Hematopoietic multipotent progenitor cell (in vitro differentiated cells): ENCODE measurements around the gene NYNRIN. TPM values are rescaled to one million over a fixed set of nuclear protein-coding genes. Genes with fewer than 3 reads are reported as not detected.
A peak's percentile ranks its signal among the peaks of the same experiment; 100 is the strongest.

Experiments
- DNase-seq, 3 donors: peaks; one replicate each; pipeline ENCODE4 v3.0.0-alpha.2; 2011 to 2015; ENCODE audit warnings: low read depth in 2 of 3, low spot score in 2 of 3
- total RNA-seq: library from RNA; depleted of rRNA; stranded (reverse); fragments of >200 nt; gene quantifications from one replicate; pipeline ENCODE4 v1.2.3, GENCODE V29; 2012

Gene NYNRIN
- total RNA-seq, 1 donor, result 20.2 TPM

DNA sequence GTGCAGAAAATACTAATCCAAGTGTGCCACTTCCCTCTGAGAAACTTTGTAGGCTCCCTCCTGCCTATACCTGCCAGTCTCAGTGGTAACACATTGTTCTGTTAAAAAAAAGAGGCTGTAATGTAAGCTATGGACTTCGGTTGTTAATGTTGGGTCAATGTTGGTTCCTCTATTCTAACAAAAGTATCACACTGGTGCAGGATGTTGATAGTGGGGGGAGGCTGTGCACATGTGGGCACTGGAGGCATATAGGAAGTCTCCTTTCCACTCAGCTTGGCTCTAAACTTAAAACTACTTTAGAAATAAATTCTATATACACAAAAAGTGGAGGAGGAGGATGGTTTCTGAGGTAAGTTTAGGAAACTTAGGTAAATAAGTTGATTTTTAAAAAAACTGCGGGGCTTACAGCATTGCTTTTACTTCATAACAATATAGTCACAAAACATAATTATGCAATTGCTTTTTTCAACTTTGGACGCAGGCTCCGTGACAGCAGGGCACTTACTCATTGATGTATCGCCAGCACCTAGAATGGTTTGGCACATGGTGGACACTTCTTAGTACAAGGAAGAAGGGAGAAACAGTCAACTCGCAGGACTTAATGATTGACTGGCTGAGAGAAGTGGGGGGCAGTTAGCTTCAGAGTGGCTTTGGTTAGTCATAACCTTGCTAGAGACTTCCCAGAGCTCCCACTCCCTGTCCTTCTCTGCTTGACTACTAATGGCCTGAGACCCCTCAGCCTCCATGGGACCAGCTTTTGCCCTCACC lies 7.9 kb upstream of the NYNRIN start:
- peak in 1 of 3 donors; percentile 89 for DNase-seq

DNA sequence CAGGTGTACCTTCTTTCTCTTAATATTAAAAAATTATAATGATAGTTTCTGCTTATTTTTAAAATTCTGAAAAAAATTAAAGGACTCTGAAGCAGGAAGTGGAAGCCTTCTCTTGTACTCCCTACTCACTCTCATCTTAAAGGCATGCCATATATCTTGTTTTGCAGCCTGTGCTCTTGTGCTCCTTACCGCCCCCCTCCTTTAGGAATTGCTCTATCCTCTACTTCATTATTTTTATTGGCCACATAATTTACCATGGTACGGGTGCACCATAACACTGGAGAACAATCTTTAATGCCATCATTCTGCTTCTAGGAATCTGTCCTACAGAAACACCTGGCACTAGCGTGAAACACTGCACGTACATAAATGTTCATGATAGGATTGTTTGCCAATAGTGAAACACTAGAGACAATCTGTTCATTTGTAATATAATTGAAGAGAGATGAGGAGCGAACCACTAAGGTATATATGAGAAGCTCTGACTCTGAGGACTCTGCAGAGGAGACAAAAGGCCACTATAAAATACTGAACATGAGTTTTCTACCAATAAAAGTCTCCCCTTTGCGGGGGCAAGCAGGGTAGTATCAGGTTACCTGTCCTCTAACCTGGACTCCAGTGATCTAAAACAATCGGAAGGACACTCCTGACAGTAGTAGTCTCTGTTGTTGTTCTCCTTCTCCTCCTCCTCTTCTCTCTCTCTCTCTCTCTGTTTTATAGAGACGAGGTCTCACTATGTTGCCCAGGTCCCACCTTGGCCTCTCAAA lies 6.3 kb upstream of the NYNRIN start:
- DNase-seq, result no peak

DNA sequence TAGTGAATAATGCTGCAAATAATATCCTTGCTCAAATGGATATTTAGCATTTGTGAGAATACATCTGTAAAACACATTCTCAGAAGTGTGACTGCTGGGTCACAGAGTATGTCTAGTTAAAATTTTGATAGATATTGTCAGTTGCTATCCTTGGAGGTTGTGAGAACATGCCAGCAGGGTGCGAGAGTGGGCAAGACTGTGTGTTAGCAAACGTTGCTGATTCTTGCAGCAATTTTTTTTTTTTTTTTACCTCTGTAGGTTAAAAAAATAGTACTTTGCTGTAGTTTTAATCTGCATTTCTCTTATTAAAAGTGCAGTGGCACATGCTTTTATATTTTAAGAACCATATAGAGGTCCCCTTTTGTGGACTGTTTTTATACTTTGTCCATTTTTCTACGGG lies 4.5 kb upstream of the NYNRIN start:
- no peak for DNase-seq

DNA sequence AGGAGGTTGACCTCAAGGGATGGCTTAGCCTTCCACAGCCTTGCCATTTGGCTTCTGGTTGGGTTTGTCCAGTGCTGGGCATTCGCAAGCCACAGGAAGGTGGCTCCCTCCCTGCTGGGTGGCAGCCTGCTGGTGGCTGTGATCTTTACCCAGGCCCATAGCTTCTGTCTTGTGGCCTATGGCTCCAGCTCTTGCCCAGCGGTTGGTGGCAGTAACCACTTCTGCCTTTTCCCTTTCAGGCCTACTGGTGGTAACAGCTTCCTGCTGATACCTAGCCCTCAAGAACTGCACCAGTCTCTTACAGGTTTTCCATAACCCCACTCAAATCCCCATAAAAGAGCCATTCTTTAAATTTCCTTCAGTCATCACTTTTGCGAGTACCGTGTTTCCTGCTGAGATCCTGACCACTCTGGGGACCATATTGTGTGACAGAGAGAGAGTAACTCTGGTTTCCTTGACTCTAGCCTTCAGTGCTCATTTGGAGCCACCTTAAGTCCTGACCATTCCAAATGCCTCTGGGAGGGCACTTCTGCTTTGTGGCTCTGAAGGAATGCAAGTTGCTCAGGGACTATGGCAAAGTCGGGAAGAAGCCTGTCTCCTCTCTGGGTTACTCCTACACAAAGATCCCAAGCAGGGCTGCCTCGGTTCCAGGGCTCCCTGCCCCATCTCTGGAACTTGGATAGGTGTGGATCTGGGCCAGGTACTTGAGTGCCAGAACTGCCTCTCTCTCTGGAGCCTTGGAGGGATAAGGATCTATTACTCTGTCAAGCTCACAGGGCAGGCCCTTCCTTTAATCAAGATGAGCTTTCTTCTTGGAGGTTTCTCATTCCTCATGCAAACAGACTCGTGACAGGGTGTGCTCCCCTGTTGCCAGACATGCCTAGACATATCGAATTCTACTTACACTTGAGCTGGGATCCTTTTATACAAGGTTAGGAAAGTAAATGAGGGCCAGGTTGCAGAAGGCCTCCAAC lies 2.9 kb upstream of the NYNRIN start:
- peak in 2 of 3 donors; percentile 78 to 87 for DNase-seq

DNA sequence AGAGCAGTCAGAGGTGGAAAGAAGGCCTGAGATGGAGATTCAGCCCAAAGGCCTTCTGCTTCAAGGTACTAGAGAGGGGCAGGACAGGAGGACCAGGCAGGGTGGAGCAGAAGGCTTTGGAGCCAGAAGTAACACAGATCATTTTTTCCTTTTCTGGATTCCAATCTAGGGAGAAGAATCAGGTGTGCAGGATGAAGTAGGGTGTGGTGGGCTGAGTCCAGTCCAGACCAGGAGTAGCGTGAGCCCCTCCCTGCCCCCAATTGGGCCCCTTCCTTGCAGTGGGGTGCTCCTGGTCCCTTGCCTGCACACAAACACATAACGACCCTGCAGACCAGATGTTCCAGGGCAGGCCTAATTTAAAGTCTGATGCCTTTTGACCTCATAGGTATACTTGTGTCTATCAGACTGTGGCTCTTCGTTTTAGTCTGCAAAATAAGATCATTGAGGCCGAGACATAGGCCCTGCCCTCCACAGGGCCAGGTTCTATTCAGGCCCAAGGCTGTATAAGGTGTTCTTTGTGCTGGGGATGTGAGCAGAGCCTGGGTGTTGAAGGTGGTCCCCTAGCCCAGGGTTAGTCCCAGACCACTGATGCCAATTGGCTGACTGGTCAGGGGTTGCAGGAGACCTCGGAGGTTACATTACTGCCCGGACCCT lies 1.0 kb upstream of the NYNRIN start:
- DNase-seq, result no peak

DNA sequence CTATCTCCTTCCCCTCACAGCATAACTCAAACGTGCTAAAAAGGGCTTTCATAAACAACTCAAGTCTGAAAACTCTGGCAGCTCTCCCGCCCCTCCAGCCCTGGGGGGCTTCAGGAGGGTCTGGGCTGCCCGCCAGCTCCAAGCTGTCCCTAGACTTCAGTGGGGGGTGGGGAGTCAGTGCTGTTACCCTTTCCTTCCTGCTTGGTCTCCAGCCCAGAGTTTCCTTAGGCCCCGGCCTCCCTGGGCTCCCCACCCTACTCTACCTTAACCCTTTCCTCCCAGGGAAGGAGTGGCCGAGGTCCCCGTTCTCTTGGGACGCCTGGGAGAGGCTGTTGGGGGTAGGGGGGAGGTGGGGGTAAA lies 530 bp upstream of the NYNRIN start:
- DNase-seq, result no peak

DNA sequence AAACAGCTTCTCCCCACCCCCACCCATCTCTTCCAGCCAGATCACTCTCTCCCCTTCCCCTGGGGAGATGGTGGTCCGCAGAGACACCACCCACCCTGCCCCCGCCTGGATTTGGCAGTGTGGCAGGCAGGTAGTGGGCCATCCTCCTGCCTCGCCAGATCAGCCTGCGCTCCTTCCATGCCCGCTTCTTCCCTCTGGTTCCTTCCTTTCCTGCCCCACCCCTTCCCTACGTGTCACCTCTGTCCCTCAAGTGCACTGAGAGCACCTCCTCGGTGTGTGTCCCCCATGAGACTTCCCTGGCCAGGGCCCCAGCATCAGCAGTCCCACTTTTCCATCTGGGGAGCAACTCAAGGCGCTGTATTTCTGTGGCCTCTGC lies 632 bp downstream of the NYNRIN start:
- no peak for DNase-seq

DNA sequence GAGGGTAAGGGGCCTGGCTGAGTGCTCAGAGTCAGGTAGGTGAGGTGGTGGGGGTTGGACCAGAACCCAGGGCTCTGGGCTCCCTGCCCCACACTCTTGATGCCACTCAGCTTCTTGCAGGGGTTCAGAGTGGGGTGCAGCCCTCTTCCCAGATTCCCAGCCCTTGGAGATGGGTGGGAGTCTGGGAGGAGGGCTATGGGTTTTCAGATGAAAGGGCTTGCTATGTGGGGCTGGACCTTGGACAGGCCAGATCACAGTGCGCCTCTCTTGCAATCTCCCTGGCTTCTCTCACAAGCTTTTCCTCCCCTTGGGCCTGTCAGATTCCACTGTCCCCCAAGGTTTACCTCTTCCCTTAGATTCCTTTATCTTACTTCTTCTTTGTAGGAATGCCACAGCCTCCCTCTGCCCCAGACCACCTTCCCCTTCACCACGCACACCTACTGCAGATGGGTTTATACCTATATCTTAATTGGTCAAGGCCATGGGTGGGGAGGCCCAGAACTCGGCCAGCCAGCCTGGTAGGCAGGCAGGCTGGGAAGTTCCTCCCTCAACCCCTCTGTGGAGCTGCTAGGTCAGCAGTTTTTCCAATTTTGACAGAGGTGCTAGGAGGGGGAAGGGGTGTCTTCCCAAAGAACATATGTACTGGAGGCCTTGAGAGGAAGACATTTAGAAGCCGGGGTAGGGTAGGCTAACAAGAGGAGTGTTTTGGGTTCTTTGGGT lies 1.4 kb downstream of the NYNRIN start:
- no peak for DNase-seq

DNA sequence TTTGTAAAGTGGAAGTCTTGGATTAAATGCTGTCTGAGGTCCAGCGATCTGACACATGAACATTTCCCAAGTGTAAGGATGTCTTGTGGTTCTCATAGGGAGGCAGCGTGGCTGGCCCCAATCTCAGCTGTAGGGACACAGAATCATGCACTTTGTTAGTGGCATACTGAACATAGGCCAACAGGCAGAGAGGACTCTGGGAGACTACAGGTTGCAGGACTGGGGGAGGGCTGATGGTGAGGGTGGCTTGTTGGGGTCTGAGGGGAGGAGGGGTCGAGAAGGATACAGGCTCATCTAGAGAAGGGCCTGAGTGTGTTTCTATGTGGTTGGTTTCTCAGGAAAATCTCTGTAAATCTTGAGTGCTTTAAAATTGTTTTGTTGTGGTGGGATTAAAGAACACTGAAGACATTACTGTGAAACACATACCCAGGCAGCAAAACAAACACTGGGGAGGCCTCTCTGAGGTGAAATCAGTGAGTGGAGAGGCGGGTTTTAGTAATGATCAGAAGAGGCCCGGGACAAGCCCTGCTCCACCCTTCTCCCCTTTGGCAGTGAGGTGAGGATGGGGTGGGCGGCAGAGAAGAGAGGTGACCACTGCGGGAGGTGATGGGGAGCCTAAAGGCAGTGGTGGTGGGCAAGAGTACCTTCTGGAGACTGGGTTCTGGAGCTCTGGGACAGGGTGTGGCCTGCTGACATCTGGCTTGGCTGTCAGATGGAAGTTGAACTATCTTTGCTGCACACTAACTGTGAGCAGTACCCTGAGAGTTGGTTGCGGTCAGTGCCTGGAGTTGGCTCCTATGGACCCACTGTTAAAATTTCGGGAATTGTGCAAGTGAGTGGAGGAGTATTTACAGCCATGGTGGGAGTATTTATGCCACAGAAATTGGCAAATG lies 3.3 kb downstream of the NYNRIN start:
- DNase-seq, result no peak

DNA sequence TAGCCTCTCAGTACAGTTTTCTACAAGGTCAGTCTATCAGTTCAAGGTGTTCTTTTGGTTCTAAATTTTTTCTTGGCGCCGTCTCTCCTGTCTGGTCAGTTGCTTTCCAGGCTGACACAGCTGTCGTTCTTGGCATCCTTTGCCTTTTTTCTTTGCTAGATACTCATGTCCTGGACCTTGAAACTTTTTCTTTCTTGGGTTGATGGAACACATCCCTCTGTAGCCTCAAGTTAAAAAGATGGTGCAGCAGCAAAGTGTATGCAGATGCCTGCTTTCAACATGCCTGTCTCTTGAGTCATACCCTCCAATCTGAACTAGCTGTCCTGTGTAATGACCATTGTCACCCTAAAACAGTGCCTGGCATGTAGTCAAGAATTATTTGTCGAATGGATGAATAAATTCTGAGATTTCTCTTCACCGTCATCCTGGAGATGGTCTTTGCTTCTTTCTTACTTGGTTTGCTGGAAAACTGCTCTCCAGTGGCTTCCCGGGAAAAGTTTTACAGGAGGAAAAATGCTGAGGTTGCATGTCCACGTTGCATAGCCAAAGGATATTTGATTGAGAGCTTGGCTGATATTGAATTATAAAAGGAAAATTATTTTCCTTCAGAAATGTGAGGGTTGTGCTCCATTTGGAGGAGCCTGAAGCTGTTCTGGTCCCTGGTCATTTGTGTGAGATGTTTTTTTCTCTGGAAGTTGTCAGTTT lies 4.6 kb downstream of the NYNRIN start:
- no peak for DNase-seq

DNA sequence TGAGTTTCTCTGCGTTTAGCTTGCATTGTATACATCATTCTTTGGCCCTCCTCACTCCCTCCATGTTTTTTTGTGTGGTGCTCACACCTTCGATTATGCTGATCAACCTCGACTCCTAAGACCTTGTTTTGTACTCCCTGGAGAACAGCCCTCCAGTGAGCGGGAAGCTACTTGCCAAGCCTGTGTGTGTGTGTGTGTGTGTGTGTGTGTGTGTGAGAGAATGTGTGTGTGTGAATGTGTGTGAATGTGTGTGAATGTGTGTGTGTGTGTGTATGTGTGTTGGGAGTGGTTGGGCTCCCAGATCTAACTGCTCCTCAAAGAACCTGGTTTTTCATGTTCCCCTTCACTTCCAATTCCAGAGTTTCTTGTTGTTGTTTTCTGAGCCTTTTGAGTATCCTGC lies 6.0 kb downstream of the NYNRIN start:
- DNase-seq, result no peak

DNA sequence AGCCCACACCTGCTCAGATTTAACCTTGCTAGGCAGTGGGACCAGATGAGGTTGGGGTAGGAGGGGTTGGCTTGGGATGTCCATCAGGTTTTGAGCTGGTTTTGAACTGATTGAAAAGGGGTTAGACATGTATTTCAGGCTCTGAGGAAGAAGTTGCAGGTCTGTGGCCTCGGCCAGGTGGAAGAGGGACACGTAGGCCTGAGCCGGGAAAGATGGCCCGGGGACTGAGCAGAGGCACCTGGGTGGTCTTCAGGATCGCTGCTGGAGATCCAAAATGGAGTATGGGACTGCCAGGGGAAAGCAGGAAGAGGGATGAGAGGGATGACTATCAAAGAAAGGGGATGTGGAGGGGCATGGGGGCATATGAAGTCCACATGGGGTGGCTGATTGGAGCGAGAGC lies 7.6 kb downstream of the NYNRIN start:
- DNase-seq, result no peak

DNA sequence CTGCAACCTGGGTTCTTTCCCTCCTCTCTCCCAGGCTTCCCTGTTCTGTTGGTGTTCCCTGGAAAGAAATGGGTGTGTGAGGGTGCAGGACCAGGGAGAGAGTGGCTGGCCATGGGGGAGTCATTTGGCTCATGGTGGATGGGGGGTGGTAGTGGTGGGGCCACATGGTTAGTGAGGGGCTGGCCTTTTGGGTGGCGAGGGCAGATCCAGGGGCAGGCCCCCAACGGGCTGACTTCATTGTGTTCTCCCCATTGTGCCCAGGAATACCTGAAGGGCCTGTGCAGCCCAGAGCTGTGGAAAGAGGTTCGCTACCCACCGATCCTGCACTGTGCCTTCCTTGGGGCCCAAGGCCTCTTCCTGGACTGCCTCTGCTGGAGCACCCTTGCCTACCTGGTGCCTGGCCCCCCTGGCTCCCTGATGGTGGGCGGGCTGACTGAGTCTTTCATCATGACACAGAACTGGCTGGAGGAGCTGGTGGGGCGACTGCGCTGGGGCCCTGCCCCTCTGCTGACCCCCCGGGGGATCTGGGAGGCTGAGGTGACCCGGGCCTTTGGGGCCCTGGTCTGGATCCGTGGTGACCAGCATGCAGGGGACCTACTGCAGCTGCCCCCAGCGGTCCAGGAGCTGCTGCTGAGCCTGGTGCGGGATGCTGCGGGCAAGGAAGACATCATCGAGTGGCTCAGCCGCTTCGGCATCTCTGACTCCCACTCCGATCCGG lies 9.0 kb downstream of the NYNRIN start:
- DNase-seq, result no peak

DNA sequence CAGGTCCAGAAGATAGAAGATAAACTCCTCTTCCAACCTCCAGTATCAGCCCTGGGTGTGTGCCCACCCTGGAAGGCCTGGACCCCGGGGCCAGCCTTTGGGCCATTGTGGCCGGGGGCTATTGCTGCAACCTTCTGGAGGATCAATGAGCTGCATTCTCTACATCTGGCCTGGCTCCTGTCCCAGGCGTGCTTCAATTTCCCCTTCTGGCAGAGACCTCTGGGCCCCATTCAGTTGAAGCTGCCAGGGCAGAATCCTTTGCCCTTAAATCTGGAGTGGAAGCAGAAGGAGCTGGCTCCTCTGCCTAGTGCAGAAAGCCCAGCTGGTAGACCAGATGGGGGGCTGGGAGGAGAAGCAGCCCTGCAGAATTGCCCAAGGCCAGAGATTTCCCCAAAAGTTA lies 10.0 kb downstream of the NYNRIN start:
- DNase-seq, result no peak

DNA sequence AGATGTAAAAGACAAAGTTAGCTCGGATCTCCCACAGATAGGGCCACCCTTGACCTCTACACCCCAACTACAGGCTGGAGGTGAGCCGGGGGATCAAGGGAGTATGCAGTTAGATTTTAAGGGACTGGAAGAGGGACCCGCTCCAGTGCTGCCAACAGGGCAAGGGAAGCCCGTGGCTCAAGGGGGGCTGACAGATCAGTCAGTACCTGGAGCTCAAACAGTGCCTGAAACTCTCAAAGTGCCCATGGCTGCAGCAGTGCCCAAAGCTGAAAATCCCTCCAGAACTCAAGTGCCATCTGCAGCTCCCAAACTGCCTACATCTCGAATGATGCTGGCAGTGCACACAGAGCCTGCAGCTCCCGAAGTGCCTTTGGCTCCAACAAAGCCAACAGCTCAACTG lies 10.4 kb downstream of the NYNRIN start:
- no peak for DNase-seq

DNA sequence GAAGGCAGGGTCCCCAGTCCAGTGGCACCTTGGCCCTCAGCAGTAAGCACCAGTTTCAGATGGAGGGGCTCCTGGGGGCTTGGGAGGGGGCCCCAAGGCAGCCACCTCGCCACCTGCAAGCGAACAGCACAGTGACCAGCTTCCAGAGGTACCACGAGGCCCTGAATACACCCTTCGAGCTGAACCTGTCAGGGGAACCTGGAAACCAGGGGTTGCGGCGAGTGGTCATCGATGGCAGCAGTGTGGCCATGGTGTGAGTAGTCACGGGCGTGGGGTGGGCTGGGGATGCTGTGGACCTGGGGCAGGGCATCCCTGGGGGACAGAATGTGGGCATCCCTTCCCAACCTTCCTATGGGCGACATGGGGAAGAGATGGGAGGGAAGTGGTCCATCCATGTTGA lies 11.2 kb downstream of the NYNRIN start:
- no peak for DNase-seq

DNA sequence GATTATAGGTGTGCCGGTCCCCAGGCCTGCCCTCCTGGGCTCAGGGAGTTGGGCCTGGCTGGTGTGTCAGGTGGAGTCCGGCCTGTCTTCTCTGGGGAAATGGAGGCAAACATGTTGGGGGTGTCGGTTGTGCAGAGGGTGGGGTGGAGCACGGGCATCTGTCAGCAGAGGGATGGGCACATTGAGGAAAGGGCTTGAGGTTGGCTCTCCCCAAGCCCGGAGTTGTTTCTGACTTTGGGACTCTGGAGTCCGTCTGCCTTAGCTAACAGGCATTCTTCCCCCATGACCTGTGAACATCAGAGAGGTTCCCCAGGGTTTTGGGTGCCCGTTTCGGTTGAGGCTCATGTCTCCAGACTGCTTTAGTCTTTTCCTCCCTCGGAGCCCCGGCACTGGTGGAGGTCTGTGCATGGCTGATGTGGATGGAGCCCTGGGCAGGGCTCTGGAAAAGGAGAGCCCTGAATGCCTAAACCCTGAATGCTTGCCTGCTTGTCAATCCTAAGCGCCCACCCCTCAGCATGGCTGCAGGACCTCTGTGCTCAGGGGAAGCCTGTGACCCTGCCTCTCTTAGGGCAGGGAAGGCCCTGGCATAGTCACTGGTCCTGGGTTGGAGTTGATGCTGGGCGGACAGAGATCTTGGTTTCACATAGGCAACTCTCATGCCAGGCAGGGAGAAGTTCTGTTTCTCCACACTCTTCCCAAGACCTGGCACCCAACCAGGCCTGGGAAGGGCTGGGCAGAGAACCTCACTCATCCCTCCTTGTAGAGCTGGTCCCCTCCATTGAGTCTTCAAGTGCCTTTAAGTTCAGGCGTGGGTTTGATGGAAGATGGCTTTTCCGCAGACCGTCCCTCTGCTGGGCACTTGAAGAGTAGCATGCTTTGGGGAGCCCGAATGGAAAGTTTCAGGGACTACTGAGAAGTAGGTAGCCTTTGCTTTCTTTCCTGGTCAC lies 12.9 kb downstream of the NYNRIN start:
- DNase-seq, result peak in 2 of 3 donors; percentile 51 to 77
